Fibroblast of lung (primary cell): ENCODE results near the gene ARMC2.

Experiments
- EZH2 ChIP-seq: IDR thresholded peaks from 2 replicates; pipeline ENCODE4 v1.5.1; 2012; ENCODE audit warnings: low read length, control low read depth, mild to moderate bottlenecking; ENCODE audit errors: missing control alignments
- TF ChIP-seq, protein P1 (sequence below), 2 donors: IDR thresholded peaks in 1 of 2; conservative IDR thresholded peaks in 1 of 2; 1 replicate in 1 of 2; 2 replicates in 1 of 2; pipeline ENCODE4 v1.5.1; 2011 to 2012; ENCODE audit warnings: low read length in 2 of 2, control low read depth in 1 of 2, inconsistent platforms in 1 of 2, low read depth in 1 of 2, mild to moderate bottlenecking in 1 of 2

DNA sequence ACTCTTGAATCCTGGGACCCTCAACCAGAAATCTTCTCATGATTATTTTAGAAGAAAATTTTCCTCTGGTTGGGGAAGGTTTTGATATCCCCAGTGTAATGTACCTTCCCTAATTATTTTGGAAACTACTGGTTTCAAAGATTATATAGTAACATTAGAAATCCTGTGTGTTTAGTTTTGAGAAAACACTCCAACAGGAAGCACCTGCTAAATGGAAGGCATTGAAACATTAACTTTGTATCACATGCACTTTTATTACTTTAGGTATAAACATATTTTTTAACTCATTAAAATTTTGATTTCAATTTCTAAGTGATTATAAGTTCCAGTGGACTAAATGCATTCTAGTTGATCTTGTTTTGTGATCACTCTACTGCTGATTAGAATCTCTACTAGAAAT is 137.1 kb downstream of the ARMC2 start:
- TF ChIP-seq, protein P1, sequence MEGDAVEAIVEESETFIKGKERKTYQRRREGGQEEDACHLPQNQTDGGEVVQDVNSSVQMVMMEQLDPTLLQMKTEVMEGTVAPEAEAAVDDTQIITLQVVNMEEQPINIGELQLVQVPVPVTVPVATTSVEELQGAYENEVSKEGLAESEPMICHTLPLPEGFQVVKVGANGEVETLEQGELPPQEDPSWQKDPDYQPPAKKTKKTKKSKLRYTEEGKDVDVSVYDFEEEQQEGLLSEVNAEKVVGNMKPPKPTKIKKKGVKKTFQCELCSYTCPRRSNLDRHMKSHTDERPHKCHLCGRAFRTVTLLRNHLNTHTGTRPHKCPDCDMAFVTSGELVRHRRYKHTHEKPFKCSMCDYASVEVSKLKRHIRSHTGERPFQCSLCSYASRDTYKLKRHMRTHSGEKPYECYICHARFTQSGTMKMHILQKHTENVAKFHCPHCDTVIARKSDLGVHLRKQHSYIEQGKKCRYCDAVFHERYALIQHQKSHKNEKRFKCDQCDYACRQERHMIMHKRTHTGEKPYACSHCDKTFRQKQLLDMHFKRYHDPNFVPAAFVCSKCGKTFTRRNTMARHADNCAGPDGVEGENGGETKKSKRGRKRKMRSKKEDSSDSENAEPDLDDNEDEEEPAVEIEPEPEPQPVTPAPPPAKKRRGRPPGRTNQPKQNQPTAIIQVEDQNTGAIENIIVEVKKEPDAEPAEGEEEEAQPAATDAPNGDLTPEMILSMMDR (conservative IDR thresholded peaks at IDR 0.05 in 1 of 2, IDR thresholded peaks at IDR 0.05 in 1 of 2; ENCODE audit: low read depth in 1 of 2, low read length in 2 of 2), result no peak
- no peak for TF ChIP-seq EZH2
